ENCODE results near the gene GGTLC1.

GRCh38 chr20:24007073-24007595 lies 18.6 kb upstream of the GGTLC1 start:
- no peak for TF ChIP-seq CTCF (IDR thresholded peaks at IDR 0.05)
- no peak for TF ChIP-seq POLR2A (IDR thresholded peaks at IDR 0.05)

Measured in heart left ventricle (tissue), 13 donors.